Suprapubic skin (tissue), 3 donors: ENCODE measurements around the gene HSPB3.

ENCODE experiments used
- CTCF ChIP-seq, 2 donors: fragments of 200-600 bp in 1 of 2; fragments of 450-650 bp in 1 of 2; sonication (generic) in 1 of 2; IDR thresholded peaks; one replicate each; pipeline ENCODE4 v1.5.1; 2016 to 2019; ENCODE audit warnings: antibody characterized with exemption in 2 of 2, mild to moderate bottlenecking in 1 of 2, moderate library complexity in 1 of 2
- EP300 ChIP-seq: sonication (generic); formaldehyde crosslinking; IDR thresholded peaks from one replicate; pipeline ENCODE4 v1.6.1; 2017; ENCODE audit warnings: antibody characterized with exemption
- POLR2A ChIP-seq, 2 donors: fragments of 450-650 bp; IDR thresholded peaks; one replicate each; pipeline ENCODE4 v1.6.1; 2017; ENCODE audit warnings: antibody characterized with exemption in 2 of 2, mild to moderate bottlenecking in 2 of 2, moderate library complexity in 2 of 2

DNA sequence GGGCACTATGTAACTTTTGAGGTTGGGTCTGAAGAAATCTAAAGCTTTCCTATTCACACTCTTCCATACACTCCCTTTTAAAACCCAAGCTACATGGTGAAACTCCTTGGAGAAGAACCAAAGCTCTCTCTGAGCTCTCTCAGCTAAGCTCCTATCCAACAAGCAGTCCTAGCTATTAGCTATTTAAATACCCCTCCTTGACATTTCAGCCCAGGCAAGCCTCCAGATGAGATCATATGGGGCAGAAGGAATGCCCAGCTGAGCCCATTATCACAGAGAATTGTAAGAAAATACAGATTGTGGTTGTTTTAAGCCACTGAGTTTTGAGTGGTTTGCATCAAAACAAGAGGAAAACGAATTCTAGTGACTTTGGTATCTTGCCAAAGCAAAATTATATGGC, 15.2 kb downstream of the HSPB3 start:
- TF ChIP-seq CTCF (IDR thresholded peaks at IDR 0.05), result no peak
- TF ChIP-seq POLR2A (IDR thresholded peaks at IDR 0.05), result no peak
- no peak for TF ChIP-seq EP300
